Measurements from ENCODE around the gene GABRG3.

Gene GABRG3

GRCh38 chr15:27218426-27218825 lies 247.4 kb downstream of the GABRG3 start (continued):
- TF ChIP-seq, protein P1, sequence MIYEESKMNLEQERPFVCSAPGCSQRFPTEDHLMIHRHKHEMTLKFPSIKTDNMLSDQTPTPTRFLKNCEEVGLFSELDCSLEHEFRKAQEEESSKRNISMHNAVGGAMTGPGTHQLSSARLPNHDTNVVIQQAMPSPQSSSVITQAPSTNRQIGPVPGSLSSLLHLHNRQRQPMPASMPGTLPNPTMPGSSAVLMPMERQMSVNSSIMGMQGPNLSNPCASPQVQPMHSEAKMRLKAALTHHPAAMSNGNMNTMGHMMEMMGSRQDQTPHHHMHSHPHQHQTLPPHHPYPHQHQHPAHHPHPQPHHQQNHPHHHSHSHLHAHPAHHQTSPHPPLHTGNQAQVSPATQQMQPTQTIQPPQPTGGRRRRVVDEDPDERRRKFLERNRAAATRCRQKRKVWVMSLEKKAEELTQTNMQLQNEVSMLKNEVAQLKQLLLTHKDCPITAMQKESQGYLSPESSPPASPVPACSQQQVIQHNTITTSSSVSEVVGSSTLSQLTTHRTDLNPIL (CRISPR knock-in tag; IDR thresholded peaks at IDR 0.05; ENCODE audit: low read depth): no peak
- no peak for TF ChIP-seq ZFP30 (CRISPR knock-in tag; IDR thresholded peaks at IDR 0.05)
- TF ChIP-seq ZC3H10 (CRISPR knock-in tag; IDR thresholded peaks at IDR 0.05): no peak
- TF ChIP-seq OSR1 (CRISPR knock-in tag; IDR thresholded peaks at IDR 0.05): no peak

DNA sequence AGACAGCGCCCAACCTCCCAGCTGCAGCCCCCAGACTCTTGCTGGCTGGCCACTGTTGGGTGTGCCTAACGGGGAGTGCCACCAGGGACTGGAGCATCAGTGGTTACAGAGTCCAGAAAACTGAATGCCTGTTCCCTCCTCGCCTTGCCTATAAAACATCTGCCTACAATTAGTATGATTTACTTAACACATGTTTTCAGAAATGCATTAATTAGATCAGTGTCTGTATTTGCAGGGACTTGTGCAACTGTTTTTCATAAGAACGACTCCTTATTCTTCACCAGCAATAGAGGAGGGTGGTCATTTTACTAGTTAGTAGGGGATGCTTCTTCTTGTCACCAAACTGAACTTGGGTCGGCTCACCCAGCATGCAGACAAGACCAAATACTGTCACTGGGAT lies 248.7 kb downstream of the GABRG3 start:
- no peak for ATAC-seq
- TF ChIP-seq, protein P2, sequence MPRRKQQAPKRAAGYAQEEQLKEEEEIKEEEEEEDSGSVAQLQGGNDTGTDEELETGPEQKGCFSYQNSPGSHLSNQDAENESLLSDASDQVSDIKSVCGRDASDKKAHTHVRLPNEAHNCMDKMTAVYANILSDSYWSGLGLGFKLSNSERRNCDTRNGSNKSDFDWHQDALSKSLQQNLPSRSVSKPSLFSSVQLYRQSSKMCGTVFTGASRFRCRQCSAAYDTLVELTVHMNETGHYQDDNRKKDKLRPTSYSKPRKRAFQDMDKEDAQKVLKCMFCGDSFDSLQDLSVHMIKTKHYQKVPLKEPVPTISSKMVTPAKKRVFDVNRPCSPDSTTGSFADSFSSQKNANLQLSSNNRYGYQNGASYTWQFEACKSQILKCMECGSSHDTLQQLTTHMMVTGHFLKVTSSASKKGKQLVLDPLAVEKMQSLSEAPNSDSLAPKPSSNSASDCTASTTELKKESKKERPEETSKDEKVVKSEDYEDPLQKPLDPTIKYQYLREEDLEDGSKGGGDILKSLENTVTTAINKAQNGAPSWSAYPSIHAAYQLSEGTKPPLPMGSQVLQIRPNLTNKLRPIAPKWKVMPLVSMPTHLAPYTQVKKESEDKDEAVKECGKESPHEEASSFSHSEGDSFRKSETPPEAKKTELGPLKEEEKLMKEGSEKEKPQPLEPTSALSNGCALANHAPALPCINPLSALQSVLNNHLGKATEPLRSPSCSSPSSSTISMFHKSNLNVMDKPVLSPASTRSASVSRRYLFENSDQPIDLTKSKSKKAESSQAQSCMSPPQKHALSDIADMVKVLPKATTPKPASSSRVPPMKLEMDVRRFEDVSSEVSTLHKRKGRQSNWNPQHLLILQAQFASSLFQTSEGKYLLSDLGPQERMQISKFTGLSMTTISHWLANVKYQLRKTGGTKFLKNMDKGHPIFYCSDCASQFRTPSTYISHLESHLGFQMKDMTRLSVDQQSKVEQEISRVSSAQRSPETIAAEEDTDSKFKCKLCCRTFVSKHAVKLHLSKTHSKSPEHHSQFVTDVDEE (CRISPR knock-in tag; IDR thresholded peaks at IDR 0.05): no peak
- 0 out of 2 replicates have a peak, but pooled peaks have one; percentile 51 for TF ChIP-seq TCF4 (CRISPR knock-in tag; IDR thresholded peaks at IDR 0.05; ENCODE audit: borderline replicate concordance)

GRCh38 chr15:27220199-27220598 lies 249.2 kb downstream of the GABRG3 start:
- TF ChIP-seq ZFP3 (CRISPR knock-in tag; IDR thresholded peaks at IDR 0.05): no peak
- TF ChIP-seq, protein P3, sequence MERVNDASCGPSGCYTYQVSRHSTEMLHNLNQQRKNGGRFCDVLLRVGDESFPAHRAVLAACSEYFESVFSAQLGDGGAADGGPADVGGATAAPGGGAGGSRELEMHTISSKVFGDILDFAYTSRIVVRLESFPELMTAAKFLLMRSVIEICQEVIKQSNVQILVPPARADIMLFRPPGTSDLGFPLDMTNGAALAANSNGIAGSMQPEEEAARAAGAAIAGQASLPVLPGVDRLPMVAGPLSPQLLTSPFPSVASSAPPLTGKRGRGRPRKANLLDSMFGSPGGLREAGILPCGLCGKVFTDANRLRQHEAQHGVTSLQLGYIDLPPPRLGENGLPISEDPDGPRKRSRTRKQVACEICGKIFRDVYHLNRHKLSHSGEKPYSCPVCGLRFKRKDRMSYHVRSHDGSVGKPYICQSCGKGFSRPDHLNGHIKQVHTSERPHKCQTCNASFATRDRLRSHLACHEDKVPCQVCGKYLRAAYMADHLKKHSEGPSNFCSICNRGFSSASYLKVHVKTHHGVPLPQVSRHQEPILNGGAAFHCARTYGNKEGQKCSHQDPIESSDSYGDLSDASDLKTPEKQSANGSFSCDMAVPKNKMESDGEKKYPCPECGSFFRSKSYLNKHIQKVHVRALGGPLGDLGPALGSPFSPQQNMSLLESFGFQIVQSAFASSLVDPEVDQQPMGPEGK (CRISPR knock-in tag; IDR thresholded peaks at IDR 0.05; ENCODE audit: borderline replicate concordance): no peak
- TF ChIP-seq, protein P4, sequence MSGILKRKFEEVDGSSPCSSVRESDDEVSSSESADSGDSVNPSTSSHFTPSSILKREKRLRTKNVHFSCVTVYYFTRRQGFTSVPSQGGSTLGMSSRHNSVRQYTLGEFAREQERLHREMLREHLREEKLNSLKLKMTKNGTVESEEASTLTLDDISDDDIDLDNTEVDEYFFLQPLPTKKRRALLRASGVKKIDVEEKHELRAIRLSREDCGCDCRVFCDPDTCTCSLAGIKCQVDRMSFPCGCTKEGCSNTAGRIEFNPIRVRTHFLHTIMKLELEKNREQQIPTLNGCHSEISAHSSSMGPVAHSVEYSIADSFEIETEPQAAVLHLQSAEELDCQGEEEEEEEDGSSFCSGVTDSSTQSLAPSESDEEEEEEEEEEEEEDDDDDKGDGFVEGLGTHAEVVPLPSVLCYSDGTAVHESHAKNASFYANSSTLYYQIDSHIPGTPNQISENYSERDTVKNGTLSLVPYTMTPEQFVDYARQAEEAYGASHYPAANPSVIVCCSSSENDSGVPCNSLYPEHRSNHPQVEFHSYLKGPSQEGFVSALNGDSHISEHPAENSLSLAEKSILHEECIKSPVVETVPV (CRISPR knock-in tag; IDR thresholded peaks at IDR 0.05): no peak
- ATAC-seq: no peak

GRCh38 chr15:27222479-27222878 lies 251.5 kb downstream of the GABRG3 start:
- no peak for ATAC-seq

More at GRCh38 chr15:27222479-27222878, 251.5 kb downstream of the GABRG3 start:
- TF ChIP-seq CSDC2 (CRISPR knock-in tag; IDR thresholded peaks at IDR 0.05): no peak
- TF ChIP-seq, protein P3 (CRISPR knock-in tag; IDR thresholded peaks at IDR 0.05; ENCODE audit: borderline replicate concordance): no peak
- no peak for TF ChIP-seq POU6F1 (CRISPR knock-in tag; IDR thresholded peaks at IDR 0.05; ENCODE audit: borderline replicate concordance, low read depth)
- no peak for TF ChIP-seq SNAI2 (CRISPR knock-in tag; IDR thresholded peaks at IDR 0.05)
- no peak for TF ChIP-seq ZC3H10 (CRISPR knock-in tag; IDR thresholded peaks at IDR 0.05)
- no peak for TF ChIP-seq ZNF8 (CRISPR knock-in tag; IDR thresholded peaks at IDR 0.05)
- TF ChIP-seq TCF4 (CRISPR knock-in tag; IDR thresholded peaks at IDR 0.05; ENCODE audit: borderline replicate concordance): no peak
- TF ChIP-seq PPARA (CRISPR knock-in tag; IDR thresholded peaks at IDR 0.05; ENCODE audit: borderline replicate concordance): no peak
- TF ChIP-seq ZNF70 (CRISPR knock-in tag; IDR thresholded peaks at IDR 0.05): no peak
- TF ChIP-seq BACH2 (CRISPR knock-in tag; IDR thresholded peaks at IDR 0.05; ENCODE audit: borderline replicate concordance): no peak
- TF ChIP-seq ZFP3 (CRISPR knock-in tag; IDR thresholded peaks at IDR 0.05): no peak
- TF ChIP-seq ARNTL (CRISPR knock-in tag; IDR thresholded peaks at IDR 0.05; ENCODE audit: borderline replicate concordance, low read depth): no peak
- TF ChIP-seq GLIS3 (CRISPR knock-in tag; IDR thresholded peaks at IDR 0.05): no peak
- no peak for TF ChIP-seq RARB (CRISPR knock-in tag; IDR thresholded peaks at IDR 0.05)
- TF ChIP-seq ISL1 (CRISPR knock-in tag; IDR thresholded peaks at IDR 0.05): no peak

All from SK-N-SH treated with all-trans-retinoic acid at 6 μM for 48 hours (cell line).